Measurements from ENCODE around the gene DTX1.

GRCh38 chr12:113146999-113147398 is 90.5 kb downstream of the DTX1 start:
- TF ChIP-seq GATA3 (IDR thresholded peaks at IDR 0.05; ENCODE audit: low read depth, low read length), result no peak
- no peak for TF ChIP-seq GATA2 (IDR thresholded peaks at IDR 0.05; ENCODE audit: low read depth, low read length)

All from SH-SY5Y (cell line).